ENCODE results near the gene EGR4. TPM values are rescaled to one million over a fixed set of nuclear protein-coding genes. Genes with fewer than 3 reads are reported as not detected.

The EGR4 gene
- total and polyA plus RNA-seq, 2 donors from 2014 or later, result not detected

DNA sequence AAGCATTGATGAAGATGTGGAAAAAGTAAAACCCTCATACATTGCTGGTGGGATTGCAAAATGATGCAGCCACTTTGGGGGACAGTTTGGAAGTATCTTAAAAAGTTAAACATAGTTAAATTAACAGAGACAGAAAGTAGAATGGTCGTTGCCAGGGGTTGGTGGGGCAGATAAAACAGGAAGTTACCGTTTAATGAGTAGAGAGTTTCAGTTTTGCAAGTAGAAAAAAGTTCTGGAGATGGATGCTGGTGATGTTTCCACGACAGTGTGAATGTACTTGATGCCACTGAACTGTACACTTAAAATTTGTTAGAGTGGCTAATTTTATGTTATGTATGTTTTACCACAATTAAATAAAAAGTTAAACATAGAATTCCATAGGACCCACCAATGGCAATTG is 44.5 kb upstream of the EGR4 start:
- TF ChIP-seq, protein P1, sequence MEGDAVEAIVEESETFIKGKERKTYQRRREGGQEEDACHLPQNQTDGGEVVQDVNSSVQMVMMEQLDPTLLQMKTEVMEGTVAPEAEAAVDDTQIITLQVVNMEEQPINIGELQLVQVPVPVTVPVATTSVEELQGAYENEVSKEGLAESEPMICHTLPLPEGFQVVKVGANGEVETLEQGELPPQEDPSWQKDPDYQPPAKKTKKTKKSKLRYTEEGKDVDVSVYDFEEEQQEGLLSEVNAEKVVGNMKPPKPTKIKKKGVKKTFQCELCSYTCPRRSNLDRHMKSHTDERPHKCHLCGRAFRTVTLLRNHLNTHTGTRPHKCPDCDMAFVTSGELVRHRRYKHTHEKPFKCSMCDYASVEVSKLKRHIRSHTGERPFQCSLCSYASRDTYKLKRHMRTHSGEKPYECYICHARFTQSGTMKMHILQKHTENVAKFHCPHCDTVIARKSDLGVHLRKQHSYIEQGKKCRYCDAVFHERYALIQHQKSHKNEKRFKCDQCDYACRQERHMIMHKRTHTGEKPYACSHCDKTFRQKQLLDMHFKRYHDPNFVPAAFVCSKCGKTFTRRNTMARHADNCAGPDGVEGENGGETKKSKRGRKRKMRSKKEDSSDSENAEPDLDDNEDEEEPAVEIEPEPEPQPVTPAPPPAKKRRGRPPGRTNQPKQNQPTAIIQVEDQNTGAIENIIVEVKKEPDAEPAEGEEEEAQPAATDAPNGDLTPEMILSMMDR (IDR thresholded peaks at IDR 0.05; ENCODE audit: borderline replicate concordance, extremely low read depth, insufficient read depth), result no peak
- Histone ChIP-seq H3K9ac (ENCODE audit: low read length in 3 of 3) (no peak overlapping the region), H3K4me1 (ENCODE audit: control insufficient read depth in 2 of 3, insufficient read depth in 2 of 3, low read depth in 1 of 3, low read length in 3 of 3) (no peaks in the 10 kb centered on the region), H3K27me3 (ENCODE audit: control insufficient read depth, insufficient read depth, low read length) (no peaks in the 10 kb centered on the region), H3K27ac (ENCODE audit: low read depth in 2 of 2, low read length in 2 of 2) (no peak overlapping the region), H3K36me3 (ENCODE audit: control insufficient read depth in 2 of 3, insufficient read depth in 3 of 3, low read length in 3 of 3) (no peaks in the 10 kb centered on the region), H3K9me3 (ENCODE audit: control insufficient read depth in 2 of 3, insufficient read depth in 1 of 3, low read length in 3 of 3) (no peaks in the 10 kb centered on the region), H3K4me3 (ENCODE audit: low read length in 3 of 3) (no peak overlapping the region)
- FAIRE-seq, result no peak
- no peak for DNase-seq
- intact Hi-C loops (cut with DNase I), result no loop called here

DNA sequence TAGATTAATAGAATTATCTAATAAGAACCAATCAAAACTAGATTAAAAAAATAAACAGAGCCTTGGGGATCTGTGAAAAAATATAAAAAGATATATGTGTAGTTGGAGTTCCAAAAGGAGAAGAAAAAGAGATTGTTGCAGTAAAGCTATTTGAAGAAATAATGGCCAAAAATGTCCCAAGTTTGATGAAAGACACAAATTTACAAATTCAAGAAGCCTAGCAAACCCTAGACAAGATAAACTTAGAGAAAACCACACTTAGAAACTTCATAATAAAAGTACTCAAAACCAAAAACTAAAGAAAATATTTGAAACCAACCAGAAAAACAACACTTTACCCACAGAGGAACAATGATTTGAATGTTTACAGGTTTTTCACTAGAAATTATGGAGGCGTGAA is 41.3 kb upstream of the EGR4 start:
- no peaks in the 10 kb centered on the region for H3K4me1 ChIP-seq (ENCODE audit: control insufficient read depth in 2 of 3, insufficient read depth in 2 of 3, low read depth in 1 of 3, low read length in 3 of 3)
- FAIRE-seq, result no peak
- H3K9me3 ChIP-seq (ENCODE audit: control insufficient read depth in 2 of 3, insufficient read depth in 1 of 3, low read length in 3 of 3), result no peaks in the 10 kb centered on the region
- TF ChIP-seq, protein P1 (IDR thresholded peaks at IDR 0.05; ENCODE audit: borderline replicate concordance, extremely low read depth, insufficient read depth), result no peak
- no peak overlapping the region for H3K27ac ChIP-seq (ENCODE audit: low read depth in 2 of 2, low read length in 2 of 2)
- H3K4me3 ChIP-seq (ENCODE audit: low read length in 3 of 3), result no peak overlapping the region
- intact Hi-C loops (cut with DNase I), result no loop called here
- H3K27me3 ChIP-seq (ENCODE audit: control insufficient read depth, insufficient read depth, low read length), result no peaks in the 10 kb centered on the region
- no peak for DNase-seq
- H3K9ac ChIP-seq (ENCODE audit: low read length in 3 of 3), result no peak overlapping the region
- H3K36me3 ChIP-seq (ENCODE audit: control insufficient read depth in 2 of 3, insufficient read depth in 3 of 3, low read length in 3 of 3), result no peaks in the 10 kb centered on the region

DNA sequence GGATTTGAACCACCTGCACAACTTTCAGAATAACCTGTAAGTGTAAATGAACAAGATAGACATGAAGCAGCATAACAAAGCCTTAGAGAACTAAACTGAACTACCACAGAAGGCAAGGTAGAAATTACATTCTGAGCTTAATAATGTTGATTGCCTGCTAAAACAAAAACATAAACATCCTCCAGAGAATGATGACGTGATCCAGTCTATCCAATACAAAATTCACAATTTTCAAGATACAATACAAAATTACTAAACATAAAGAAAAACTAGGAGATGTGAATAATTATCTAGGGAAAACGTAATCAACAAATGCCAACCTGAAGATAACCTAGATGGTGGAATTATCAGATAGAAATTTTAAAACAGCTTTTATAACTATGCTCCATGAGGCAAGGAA is 40.7 kb upstream of the EGR4 start:
- no peak overlapping the region for H3K27ac ChIP-seq (ENCODE audit: low read depth in 2 of 2, low read length in 2 of 2)
- FAIRE-seq, result no peak
- H3K27me3 ChIP-seq (ENCODE audit: control insufficient read depth, insufficient read depth, low read length), result no peaks in the 10 kb centered on the region
- no peak for DNase-seq
- TF ChIP-seq, protein P1 (IDR thresholded peaks at IDR 0.05; ENCODE audit: borderline replicate concordance, extremely low read depth, insufficient read depth), result no peak
- intact Hi-C loops (cut with DNase I), result no loop called here
- H3K9ac ChIP-seq (ENCODE audit: low read length in 3 of 3), result no peak overlapping the region
- H3K4me1 ChIP-seq (ENCODE audit: control insufficient read depth in 2 of 3, insufficient read depth in 2 of 3, low read depth in 1 of 3, low read length in 3 of 3), result no peaks in the 10 kb centered on the region
- no peaks in the 10 kb centered on the region for H3K9me3 ChIP-seq (ENCODE audit: control insufficient read depth in 2 of 3, insufficient read depth in 1 of 3, low read length in 3 of 3)
- no peak overlapping the region for H3K4me3 ChIP-seq (ENCODE audit: low read length in 3 of 3)
- H3K36me3 ChIP-seq (ENCODE audit: control insufficient read depth in 2 of 3, insufficient read depth in 3 of 3, low read length in 3 of 3), result no peaks in the 10 kb centered on the region

DNA sequence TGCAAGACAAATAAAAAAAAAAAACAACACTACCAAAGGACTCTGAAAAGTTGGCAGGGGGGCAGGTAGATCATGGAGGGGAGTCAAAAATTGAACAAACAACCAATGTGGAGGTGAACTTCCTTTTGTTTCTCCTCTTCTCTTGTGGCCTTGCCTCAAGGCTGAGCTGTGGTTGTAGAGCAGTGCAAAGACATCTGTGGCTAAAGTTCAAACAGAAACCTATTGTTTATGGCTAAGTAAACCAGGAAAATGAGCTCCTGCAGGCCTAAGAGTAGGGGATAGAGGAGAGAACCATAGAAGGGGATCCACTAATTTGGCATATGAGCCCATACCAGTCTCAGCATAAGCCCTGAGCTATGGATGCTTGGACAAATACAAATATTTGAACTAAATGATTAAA is 40.2 kb upstream of the EGR4 start:
- no peak overlapping the region for H3K9ac ChIP-seq (ENCODE audit: low read length in 3 of 3)
- DNase-seq, result no peak

More for the DNA sequence above, 40.2 kb upstream of the EGR4 start:
- H3K27ac ChIP-seq (ENCODE audit: low read depth in 2 of 2, low read length in 2 of 2), result no peak overlapping the region
- H3K4me3 ChIP-seq (ENCODE audit: low read length in 3 of 3), result no peak overlapping the region
- intact Hi-C loops (cut with DNase I), result no loop called here
- no peaks in the 10 kb centered on the region for H3K36me3 ChIP-seq (ENCODE audit: control insufficient read depth in 2 of 3, insufficient read depth in 3 of 3, low read length in 3 of 3)
- H3K4me1 ChIP-seq (ENCODE audit: control insufficient read depth in 2 of 3, insufficient read depth in 2 of 3, low read depth in 1 of 3, low read length in 3 of 3), result no peaks in the 10 kb centered on the region
- H3K9me3 ChIP-seq (ENCODE audit: control insufficient read depth in 2 of 3, insufficient read depth in 1 of 3, low read length in 3 of 3), result no peaks in the 10 kb centered on the region
- TF ChIP-seq, protein P1 (IDR thresholded peaks at IDR 0.05; ENCODE audit: borderline replicate concordance, extremely low read depth, insufficient read depth), result no peak
- no peaks in the 10 kb centered on the region for H3K27me3 ChIP-seq (ENCODE audit: control insufficient read depth, insufficient read depth, low read length)
- FAIRE-seq, result no peak
